Kidney (tissue), 14 donors: ENCODE measurements around the gene MYADM. TPM values are rescaled to one million over a fixed set of nuclear protein-coding genes. Genes with fewer than 3 reads are reported as not detected.

Source experiments
- DNase-seq, 5 donors: peaks; one replicate each; pipeline ENCODE4 v3.0.0-alpha.2; 2013 to 2020
- FAIRE-seq: peaks from 2 replicates; lab custom pipeline; 2012; peaks lifted over from hg19 to GRCh38; lab: Jason Lieb, UNC
- H3K27ac ChIP-seq, 2 donors: one replicate each; pipeline ENCODE4 v1.7.0; 2013; ENCODE audit warnings: low read depth in 2 of 2, low read length in 2 of 2, inconsistent platforms in 1 of 2
- H3K27me3 ChIP-seq: one replicate; pipeline ENCODE4 v1.7.1; 2013; ENCODE audit warnings: low read length, inconsistent platforms; ENCODE audit not compliant: control insufficient read depth, insufficient read depth
- H3K36me3 ChIP-seq, 3 donors: one replicate each; pipeline versions ENCODE4 v1.7.0 to v1.7.1; 2013; ENCODE audit warnings: low read length in 3 of 3, control low read depth in 1 of 3, inconsistent platforms in 1 of 3; ENCODE audit not compliant: insufficient read depth in 3 of 3, control insufficient read depth in 2 of 3
- H3K4me1 ChIP-seq, 3 donors: one replicate each; pipeline versions ENCODE4 v1.7.0 to v1.7.1; 2013; ENCODE audit warnings: low read length in 3 of 3, inconsistent platforms in 1 of 3, low read depth in 1 of 3; ENCODE audit not compliant: control insufficient read depth in 2 of 3, insufficient read depth in 2 of 3
- H3K4me3 ChIP-seq, 3 donors: one replicate each; pipeline versions ENCODE4 v1.7.0 to v1.8.1; 2013; ENCODE audit warnings: low read length in 3 of 3, control low read depth in 1 of 3, inconsistent platforms in 1 of 3
- H3K9ac ChIP-seq, 3 donors: one replicate each; pipeline versions ENCODE4 v1.7.0 to v1.7.1; 2013; ENCODE audit warnings: low read length in 3 of 3, control low read depth in 1 of 3, inconsistent platforms in 1 of 3
- H3K9me3 ChIP-seq, 3 donors: one replicate each; pipeline versions ENCODE4 v1.7.0 to v1.7.1; 2013; ENCODE audit warnings: low read length in 3 of 3, control low read depth in 1 of 3, inconsistent platforms in 1 of 3; ENCODE audit not compliant: control insufficient read depth in 2 of 3, insufficient read depth in 1 of 3
- CTCF ChIP-seq: IDR thresholded peaks from 3 replicates; pipeline ENCODE4 v1.5.1; 2012; ENCODE audit warnings: mild to moderate bottlenecking, moderate library complexity, borderline replicate concordance; ENCODE audit not compliant: insufficient read depth; ENCODE audit errors: extremely low read depth
- intact Hi-C: fragments of 100-400 bp; cut with DNase I; formaldehyde crosslinking; loops from one replicate; pipeline ENCODE4 v1.11.1; 2022
- polyA plus RNA-seq: library from polyadenylated mRNA; stranded (reverse); fragments of 350-450 nt; fragmentation: Illumina TruSeq; extraction: RNeasy Lipid Tissue Mini Kit (QIAGEN cat#74804); gene quantifications from one replicate; pipeline ENCODE4 v1.2.3, GENCODE V29; 2014; ENCODE audit warnings: low read depth, low replicate concordance; ENCODE audit not compliant: insufficient read depth
- total RNA-seq: library from RNA; stranded (reverse); fragmentation: NEBNext Ultra II Directional; extraction: Animal tissue kit (Norgen Biotek cat#: 25700); gene quantifications from one replicate; pipeline ENCODE4 v1.2.1, GENCODE V29; 2021
- donor health status: control.
- donor health status: control.
- donor health status: control.
- donor health status: control.
- donor health status: control.
- donor health status: DM: yes; HTN: yes; CAD: no.
- donor health status: Normal renal cell carcinoma (clear cell type).

MYADM gene
- total and polyA plus RNA-seq, 2 donors from 2014 or later, result 13.1 to 90.3 TPM

DNA sequence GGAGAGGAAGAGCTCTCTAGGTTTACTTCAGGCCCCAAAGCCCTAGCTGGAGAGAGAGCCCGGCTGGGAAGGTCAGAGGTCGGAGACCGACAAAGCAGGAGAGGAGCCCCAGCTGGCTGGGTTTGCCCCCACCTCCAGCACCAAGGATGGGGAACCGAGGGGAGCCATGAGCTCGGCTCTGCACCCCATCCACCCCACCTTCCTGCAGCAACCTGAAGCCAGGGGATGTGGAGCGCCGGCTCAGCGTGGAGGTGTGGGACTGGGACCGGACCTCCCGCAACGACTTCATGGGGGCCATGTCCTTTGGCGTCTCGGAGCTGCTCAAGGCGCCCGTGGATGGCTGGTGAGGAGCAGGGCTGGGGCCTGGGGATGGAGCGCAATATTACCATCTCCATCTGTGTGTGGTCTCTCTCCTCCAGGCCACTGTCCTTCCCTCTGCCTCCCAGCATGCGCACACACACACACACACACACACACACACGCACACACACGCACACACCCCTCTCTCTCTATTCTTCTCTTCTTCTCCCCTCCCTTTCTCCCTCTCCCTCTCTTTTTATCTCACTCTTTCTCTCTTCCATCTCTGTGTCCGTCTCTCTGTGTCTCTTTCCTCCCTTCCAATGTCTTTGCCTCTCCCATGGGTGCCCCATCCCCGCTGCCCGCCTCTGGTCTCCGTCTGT lies 24.8 kb downstream of the MYADM start:
- no peak overlapping the region for H3K4me3 ChIP-seq
- intact Hi-C loops, result no loop called here
- H3K36me3 ChIP-seq, result no peaks in the 10 kb centered on the region
- no peak overlapping the region for H3K9ac ChIP-seq
- FAIRE-seq, result no peak
- no peaks in the 10 kb centered on the region for H3K4me1 ChIP-seq
- H3K27ac ChIP-seq, result no peak overlapping the region
- no peaks in the 10 kb centered on the region for H3K9me3 ChIP-seq
- no peak for TF ChIP-seq CTCF
- H3K27me3 ChIP-seq, result no peaks in the 10 kb centered on the region
- DNase-seq, result no peak

DNA sequence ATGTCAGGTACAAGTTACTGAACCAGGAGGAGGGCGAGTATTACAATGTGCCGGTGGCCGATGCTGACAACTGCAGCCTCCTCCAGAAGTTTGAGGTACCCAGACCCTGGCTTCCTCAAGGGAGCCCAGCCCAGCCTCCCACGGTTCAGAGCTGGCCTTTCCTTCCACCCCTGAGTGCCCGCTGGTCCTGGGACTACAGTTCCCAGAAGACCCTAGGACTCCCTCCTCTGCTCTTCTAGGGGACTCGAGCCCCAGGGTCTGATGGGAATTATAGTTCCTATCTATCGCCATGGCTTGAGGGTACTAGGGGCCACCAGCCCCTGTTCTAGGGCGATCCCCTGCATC lies 25.3 kb downstream of the MYADM start:
- Histone ChIP-seq H3K9me3 (no peaks in the 10 kb centered on the region), H3K27me3 (no peaks in the 10 kb centered on the region), H3K27ac (no peak overlapping the region), H3K9ac (no peak overlapping the region), H3K4me3 (no peak overlapping the region), H3K36me3 (no peaks in the 10 kb centered on the region), H3K4me1 (no peaks in the 10 kb centered on the region)
- DNase-seq (no peak), FAIRE-seq (no peak)
- TF ChIP-seq CTCF, result no peak
- intact Hi-C loops, result no loop called here

GRCh38 chr19:53894707-53895106 lies 27.0 kb downstream of the MYADM start:
- FAIRE-seq (no peak), DNase-seq (no peak)
- intact Hi-C loops, result no loop called here
- H3K27ac ChIP-seq, result no peak overlapping the region
- H3K4me1 ChIP-seq, result no peaks in the 10 kb centered on the region
- H3K36me3 ChIP-seq, result no peaks in the 10 kb centered on the region
- no peak overlapping the region for H3K4me3 ChIP-seq
- H3K27me3 ChIP-seq, result no peaks in the 10 kb centered on the region
- no peak overlapping the region for H3K9ac ChIP-seq
- no peaks in the 10 kb centered on the region for H3K9me3 ChIP-seq
- TF ChIP-seq CTCF, result no peak

DNA sequence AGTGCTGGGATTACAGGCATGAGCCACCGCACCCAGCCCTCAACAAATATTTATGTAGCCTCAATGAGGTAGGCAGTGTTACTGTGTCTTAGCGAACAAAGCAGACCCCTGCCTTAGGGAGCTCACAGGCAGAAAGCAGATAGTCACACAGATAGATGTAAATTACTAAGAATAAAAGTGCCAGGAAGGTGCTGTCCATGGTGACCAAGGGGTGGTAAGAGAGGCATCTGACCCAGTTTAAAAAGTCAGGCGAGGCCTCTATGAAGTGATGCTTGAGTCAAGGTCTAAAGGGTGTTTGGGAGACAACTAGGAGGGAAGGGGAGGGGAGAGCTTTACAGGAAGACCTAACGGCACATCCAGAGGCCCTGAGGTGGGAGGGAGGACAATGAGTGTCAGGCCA lies 29.0 kb downstream of the MYADM start:
- DNase-seq (peak in 1 of 5 donors; percentile 27), FAIRE-seq (no peak)
- intact Hi-C loops, result no loop called here
- Histone ChIP-seq H3K27ac (no peak overlapping the region), H3K4me3 (no peak overlapping the region), H3K4me1 (no peaks in the 10 kb centered on the region), H3K9me3 (peaks cover 0 to 2% (median 0%) of the 10 kb centered on the region in 3 donors), H3K9ac (no peak overlapping the region), H3K36me3 (no peaks in the 10 kb centered on the region), H3K27me3 (no peaks in the 10 kb centered on the region)
- no peak for TF ChIP-seq CTCF
